WERI-Rb-1 (cell line): ENCODE data around the gene DMD.

Experiments used
- DNase-seq: peaks from one replicate; pipeline ENCODE4 v3.0.0-alpha.2; 2020
- H3K27ac ChIP-seq: fragments of 250-450 bp; sonication (Bioruptor Pico); 2 replicates; pipeline ENCODE4 v1.5.1; 2020; ENCODE audit warnings: mild to moderate bottlenecking, moderate library complexity
- H3K27me3 ChIP-seq: fragments of 250-450 bp; sonication (Bioruptor Pico); 2 replicates; pipeline ENCODE4 v1.5.1; 2021; ENCODE audit warnings: mild to moderate bottlenecking, low read depth, moderate library complexity; ENCODE audit not compliant: insufficient read depth, severe bottlenecking
- H3K36me3 ChIP-seq: fragments of 250-450 bp; sonication (Bioruptor Pico); 2 replicates; pipeline ENCODE4 v1.5.1; 2020; ENCODE audit warnings: mild to moderate bottlenecking, moderate library complexity
- H3K4me3 ChIP-seq: 2 replicates; pipeline ENCODE4 v1.5.1; 2011; ENCODE audit warnings: low read depth, mild to moderate bottlenecking, control low read depth, low read length
- H3K9me3 ChIP-seq: fragments of 250-450 bp; sonication (Bioruptor Pico); 2 replicates; pipeline ENCODE4 v1.5.1; 2021; ENCODE audit warnings: mild to moderate bottlenecking, moderate library complexity; ENCODE audit not compliant: severe bottlenecking
- CTCF ChIP-seq: IDR thresholded peaks from 2 replicates; pipeline ENCODE4 v1.5.1; 2011; ENCODE audit warnings: low read depth, mild to moderate bottlenecking, control low read depth, inconsistent platforms, low read length

DMD gene

GRCh38 chrX:32116047-32116446, 1095.3 kb downstream of the DMD start:
- H3K9me3 ChIP-seq = peaks cover 2% of the 10 kb centered on the region
- no peaks in the 10 kb centered on the region for H3K36me3 ChIP-seq
- no peak for TF ChIP-seq CTCF
- H3K27me3 ChIP-seq = no peaks in the 10 kb centered on the region
- H3K27ac ChIP-seq = no peak overlapping the region
- no peak overlapping the region for H3K4me3 ChIP-seq
- DNase-seq = no peak

- no peaks in the 10 kb centered on the region for H3K36me3 ChIP-seq
- no peaks in the 10 kb centered on the region for H3K9me3 ChIP-seq
- H3K27me3 ChIP-seq = peaks cover 2% of the 10 kb centered on the region
- DNase-seq = no peak
- no peak overlapping the region for H3K27ac ChIP-seq
- H3K4me3 ChIP-seq = no peak overlapping the region
- TF ChIP-seq CTCF = no peak
Observed at GRCh38 chrX:32087663-32088062, 1123.7 kb downstream of the DMD start.

- Histone ChIP-seq H3K27me3 (peaks cover 3% of the 10 kb centered on the region), H3K36me3 (no peaks in the 10 kb centered on the region), H3K9me3 (no peaks in the 10 kb centered on the region), H3K4me3 (no peak overlapping the region), H3K27ac (no peak overlapping the region)
- TF ChIP-seq CTCF = no peak
- no peak for DNase-seq
Observed at GRCh38 chrX:32084757-32085156, 1126.6 kb downstream of the DMD start.

- no peak for TF ChIP-seq CTCF
- H3K27ac ChIP-seq = no peak overlapping the region
- no peaks in the 10 kb centered on the region for H3K27me3 ChIP-seq
- DNase-seq = no peak
- H3K9me3 ChIP-seq = no peaks in the 10 kb centered on the region
- H3K36me3 ChIP-seq = no peaks in the 10 kb centered on the region
- H3K4me3 ChIP-seq = no peak overlapping the region
Observed at GRCh38 chrX:32048285-32048684, 1163.1 kb downstream of the DMD start.

GRCh38 chrX:32045149-32045548, 1166.2 kb downstream of the DMD start:
- no peaks in the 10 kb centered on the region for H3K36me3 ChIP-seq
- no peaks in the 10 kb centered on the region for H3K27me3 ChIP-seq
- TF ChIP-seq CTCF = no peak
- no peak overlapping the region for H3K4me3 ChIP-seq
- H3K27ac ChIP-seq = no peak overlapping the region
- DNase-seq = no peak
- no peaks in the 10 kb centered on the region for H3K9me3 ChIP-seq

GRCh38 chrX:32041181-32041580, 1170.2 kb downstream of the DMD start:
- Histone ChIP-seq H3K27ac (no peak overlapping the region), H3K4me3 (no peak overlapping the region), H3K36me3 (no peaks in the 10 kb centered on the region), H3K9me3 (no peaks in the 10 kb centered on the region), H3K27me3 (no peaks in the 10 kb centered on the region)
- no peak for DNase-seq
- no peak for TF ChIP-seq CTCF
